ENCODE data around the gene SDF2L1.
"Not testable (repeated sequence)": the region's sequence is repeated elsewhere in the genome, so short reads cannot be mapped to it uniquely, and the experiment has no call there.

Gene SDF2L1

DNA sequence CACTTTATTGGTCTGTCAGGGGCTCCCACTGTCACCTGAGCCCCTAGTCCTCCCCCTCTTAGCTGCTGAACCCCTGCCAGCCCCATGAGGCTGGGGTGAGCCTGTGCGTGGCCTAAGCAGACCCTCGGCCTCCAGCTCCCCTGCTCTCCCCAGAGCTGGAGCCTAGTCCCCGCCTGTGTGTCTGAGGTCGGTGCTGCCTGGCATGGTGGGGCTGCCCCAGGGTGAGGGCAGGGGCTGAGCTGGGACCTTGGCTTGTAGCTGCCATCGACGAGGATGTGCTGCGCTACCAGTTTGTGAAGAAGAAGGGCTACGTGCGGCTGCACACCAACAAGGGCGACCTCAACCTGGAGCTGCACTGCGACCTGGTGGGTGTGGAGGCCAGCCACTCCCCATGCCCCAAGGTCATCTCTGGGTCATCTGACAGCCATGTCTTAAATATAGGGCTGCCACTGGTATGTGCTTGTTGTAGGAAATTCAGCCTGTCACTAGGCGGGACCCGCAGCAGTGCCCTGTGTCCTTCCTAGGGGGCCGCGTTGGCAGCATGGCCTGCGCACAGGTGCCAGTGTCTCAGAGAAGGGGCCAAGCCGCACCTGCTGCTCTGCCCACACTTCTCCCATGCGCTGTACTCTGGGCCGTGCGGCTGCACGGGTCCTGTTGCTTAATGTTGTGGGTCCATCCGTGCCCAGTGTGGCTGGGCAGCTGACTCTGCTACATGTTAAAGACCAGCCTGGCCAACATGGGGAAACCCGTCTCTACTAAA is 44.7 kb downstream of the SDF2L1 start:
- DNase-seq (ENCODE audit: low read depth): no peak

DNA sequence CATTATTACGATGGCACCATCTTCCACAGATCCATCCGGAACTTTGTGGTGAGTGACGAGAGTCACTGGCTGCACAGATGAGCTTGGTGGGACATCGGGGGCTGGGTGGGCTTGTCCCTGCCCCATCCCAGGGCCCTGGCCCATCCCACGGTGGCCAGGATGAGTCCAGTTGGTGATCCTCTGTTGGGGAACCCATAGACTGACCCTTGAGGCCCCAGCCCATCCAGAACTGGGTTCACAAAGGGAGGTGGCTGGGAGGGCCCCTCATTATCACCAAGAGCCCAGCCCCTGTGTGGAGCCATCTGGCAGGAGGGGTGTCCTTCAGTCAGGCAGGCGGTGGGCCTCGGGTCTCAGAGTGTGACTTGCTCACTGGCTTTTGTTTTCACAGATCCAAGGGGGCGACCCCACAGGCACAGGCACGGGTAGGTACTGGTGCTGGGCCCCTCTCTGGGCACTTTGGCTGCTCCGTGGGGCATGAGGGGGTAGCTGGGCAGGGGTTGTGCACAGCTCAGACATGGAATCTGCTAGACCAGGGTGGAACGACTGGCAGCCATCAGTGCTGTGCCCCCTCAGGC is 45.7 kb downstream of the SDF2L1 start:
- no peak for DNase-seq (ENCODE audit: low read depth)

DNA sequence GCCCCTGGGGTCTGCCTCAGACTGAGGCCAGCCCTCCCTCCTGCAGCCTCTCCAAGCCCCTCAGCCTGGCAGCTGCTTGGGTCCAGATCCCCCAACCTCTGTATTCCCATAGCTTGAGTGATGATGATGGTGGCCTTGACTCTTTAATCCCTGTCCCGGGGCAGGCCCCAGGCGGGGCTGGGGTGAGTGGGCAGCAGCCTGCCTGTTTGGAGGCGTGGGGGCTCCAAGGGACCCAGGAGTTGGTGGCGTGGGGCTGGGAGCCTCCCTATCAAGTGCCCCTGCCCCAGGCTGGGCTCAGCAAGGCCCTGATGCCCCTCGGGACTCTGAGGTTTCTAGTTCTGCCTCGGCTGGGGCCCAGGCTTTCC is 46.2 kb downstream of the SDF2L1 start:
- no peak for DNase-seq (ENCODE audit: low read depth)

DNA sequence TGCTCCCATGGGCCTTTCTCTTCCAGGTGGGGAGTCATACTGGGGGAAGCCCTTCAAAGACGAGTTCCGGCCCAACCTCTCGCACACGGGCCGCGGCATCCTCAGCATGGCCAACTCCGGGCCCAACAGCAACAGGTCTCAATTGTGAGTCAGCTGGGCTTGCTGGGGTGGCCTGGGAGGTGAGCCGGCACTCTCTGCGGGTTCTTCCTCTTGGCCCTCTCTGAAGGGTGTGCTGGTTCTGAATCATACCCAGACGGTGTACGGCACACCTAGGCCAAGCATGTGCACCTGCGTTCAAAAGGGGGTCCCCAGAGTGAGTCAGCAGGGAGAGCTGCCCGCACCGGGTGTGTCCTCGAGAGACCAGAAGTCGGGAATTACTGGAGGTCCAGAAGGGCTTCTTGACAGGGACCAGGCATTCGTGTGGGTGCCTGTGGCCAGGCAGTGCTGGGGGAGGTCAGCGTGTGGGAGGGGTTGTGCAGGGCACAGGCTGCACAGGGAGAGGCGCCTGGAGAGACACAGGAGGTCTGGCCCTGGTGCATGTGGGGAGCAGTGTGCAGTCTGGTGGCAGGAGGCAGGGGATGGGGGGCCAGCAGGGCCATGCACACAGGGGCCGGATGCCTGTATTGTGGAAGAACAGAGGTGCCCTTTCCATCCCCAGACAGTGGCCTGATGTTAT is 46.7 kb downstream of the SDF2L1 start:
- DNase-seq (ENCODE audit: low read depth): no peak

DNA sequence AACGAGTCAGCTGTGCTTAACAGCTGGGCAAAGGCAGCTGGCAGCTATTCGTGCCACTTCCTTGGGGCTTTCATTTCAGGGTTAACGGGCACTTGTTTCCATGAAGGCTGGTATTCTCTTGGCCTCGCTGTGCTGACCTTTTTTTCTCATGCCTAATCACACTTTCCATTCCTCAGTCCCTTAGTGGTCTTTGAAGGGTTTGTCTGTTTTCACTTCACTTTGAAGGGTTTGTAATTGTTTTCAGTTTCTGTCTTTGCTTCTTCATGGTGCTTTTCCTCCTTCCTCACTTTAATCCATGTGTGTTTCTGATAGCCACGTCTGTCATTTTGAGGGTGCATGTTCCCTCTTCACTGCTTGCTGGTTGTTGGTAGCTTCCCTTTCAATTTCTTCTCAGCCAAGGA is 48.3 kb downstream of the SDF2L1 start:
- no peak for DNase-seq (ENCODE audit: low read depth)

DNA sequence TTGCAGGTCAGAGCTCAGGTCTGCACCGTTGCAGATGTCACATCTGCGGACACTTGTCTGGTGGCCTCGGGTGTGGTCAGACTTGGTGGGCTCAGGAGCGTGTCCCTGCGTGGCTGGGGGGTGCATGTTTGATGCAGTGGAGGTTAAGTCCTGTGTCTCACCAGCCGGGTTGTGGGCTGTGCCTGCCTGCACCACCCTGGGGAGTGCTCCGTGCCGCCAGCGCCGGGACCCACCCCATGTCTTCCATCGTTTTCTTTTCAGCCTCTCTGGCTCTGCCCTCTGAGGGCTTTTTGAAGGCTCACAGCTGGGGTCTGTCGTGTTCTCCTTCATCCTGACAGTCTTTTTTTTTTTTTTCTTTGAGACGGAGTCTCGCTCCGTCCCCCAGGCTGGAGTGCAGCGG is 49.7 kb downstream of the SDF2L1 start:
- DNase-seq (ENCODE audit: low read depth): no peak

DNA sequence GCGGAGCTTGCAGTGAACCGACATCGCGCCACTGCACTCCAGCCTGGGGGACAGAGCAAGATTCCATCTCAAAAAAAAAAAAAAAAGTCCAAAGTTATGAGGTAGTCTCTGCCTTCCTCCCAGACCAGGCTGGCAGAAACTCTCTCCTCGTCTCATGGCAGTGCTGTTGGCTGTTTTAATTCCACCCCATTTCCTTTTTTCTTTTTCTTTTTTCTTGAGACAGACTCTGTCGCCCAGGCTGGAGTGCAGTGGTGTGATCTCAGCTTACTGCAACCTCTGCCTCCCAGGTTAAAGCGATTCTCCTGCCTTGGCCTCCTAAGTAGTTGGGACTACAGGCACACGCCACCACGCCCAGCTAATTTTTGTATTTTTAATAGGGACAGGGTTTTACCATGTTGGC is 50.8 kb downstream of the SDF2L1 start:
- not testable (repeated sequence) for DNase-seq (ENCODE audit: low read depth)

DNA sequence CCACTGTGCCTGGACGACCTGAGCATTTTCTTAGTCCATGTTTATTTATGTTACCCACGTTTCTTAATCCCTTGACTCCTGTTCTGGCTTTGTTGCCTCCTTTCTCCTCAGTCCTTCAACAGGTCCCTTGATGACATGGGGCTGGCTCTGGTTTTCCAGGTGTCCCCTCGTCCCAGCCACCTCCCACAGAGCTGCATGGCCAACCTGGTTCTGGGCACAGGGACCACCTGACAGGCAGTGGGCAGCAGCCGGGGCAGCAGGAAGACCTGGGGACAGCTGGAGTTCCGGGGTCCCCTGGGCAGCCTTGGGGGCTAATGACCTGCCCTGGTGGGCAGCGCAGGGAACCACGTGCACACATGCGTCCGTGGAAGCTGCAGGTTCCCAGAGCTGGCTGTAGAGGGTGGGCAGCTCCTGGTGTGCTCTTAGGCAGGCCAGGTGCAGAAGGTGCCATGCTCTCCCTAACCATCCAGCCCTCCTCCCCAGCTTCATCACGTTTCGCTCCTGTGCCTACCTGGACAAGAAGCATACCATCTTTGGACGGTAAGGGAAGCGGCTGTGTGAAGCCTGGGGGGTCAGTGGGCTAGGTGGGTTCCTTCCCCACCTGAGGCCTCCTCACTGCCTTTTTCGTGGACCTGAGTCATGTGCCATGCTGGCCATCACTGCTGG is 51.4 kb downstream of the SDF2L1 start:
- no peak for DNase-seq (ENCODE audit: low read depth)
